IMR-90 (cell line): ENCODE measurements around the gene ZDHHC7. TPM values are rescaled to one million over a fixed set of nuclear protein-coding genes. Genes with fewer than 3 reads are reported as not detected.

Source experiments
- ATAC-seq: fragments of 200-7000 bp; cut with Tn5 transposase; 2 replicates; pipeline ENCODE4 v1.9.1; 2020; ENCODE audit warnings: low read depth, mild to moderate bottlenecking, moderate library complexity
- BruUV-seq: library from RNA; stranded (reverse); fragments of 400-500 nt; replicated peaks from 2 replicates; lab custom pipeline; 2021; lab: Mats Ljungman, UMichigan
- CTCF ChIA-PET: fragments of 300-600 bp; formaldehyde crosslinking; extraction: SDS; loops from one replicate; lab custom pipeline; 2021; ENCODE audit warnings: antibody characterized with exemption; lab: Yijun Ruan, JAX
- POLR2A ChIA-PET: fragments of 300-600 bp; sonication (Branson Sonifier 250); formaldehyde crosslinking; loops from one replicate; lab custom pipeline; 2022; ENCODE audit warnings: antibody characterized with exemption; ENCODE audit not compliant: unreplicated experiment; lab: Charles Lee
- DNase-seq: peaks from one replicate; pipeline ENCODE4 v3.0.0; 2013
- H2AFZ ChIP-seq: replicated peaks from 2 replicates; pipeline ENCODE3; 2013; ENCODE audit warnings: low read length, mild to moderate bottlenecking; ENCODE audit not compliant: poor library complexity
- H2AK5ac ChIP-seq: 2 replicates; pipeline ENCODE4 v1.6.1; 2013; ENCODE audit warnings: low read depth, low read length, inconsistent platforms
- H2AK9ac ChIP-seq: replicated peaks from 2 replicates; pipeline ENCODE3; 2013; ENCODE audit warnings: mild to moderate bottlenecking, low read depth, low read length, moderate library complexity; ENCODE audit not compliant: poor library complexity
- H2BK120ac ChIP-seq: 2 replicates; pipeline ENCODE4 v1.6.1; 2013; ENCODE audit warnings: low read depth, low read length, inconsistent platforms
- H2BK15ac ChIP-seq: 3 replicates; pipeline ENCODE4 v1.6.1; 2013; ENCODE audit warnings: low read depth, low read length, inconsistent platforms
- H2BK20ac ChIP-seq: 2 replicates; pipeline ENCODE4 v1.6.1; 2013; ENCODE audit warnings: low read depth, mild to moderate bottlenecking, inconsistent platforms, low read length, moderate library complexity
- H2BK5ac ChIP-seq: 2 replicates; pipeline ENCODE4 v1.6.1; 2013; ENCODE audit warnings: mild to moderate bottlenecking, low read depth, low read length, inconsistent platforms; ENCODE audit not compliant: poor library complexity, severe bottlenecking
- H3K14ac ChIP-seq: replicated peaks from 2 replicates; pipeline ENCODE4 v1.6.1; 2013; ENCODE audit warnings: low read depth, low read length, inconsistent platforms
- H3K18ac ChIP-seq: 2 replicates; pipeline ENCODE4 v1.6.1; 2013; ENCODE audit warnings: low read depth, low read length, control low read depth
- H3K23ac ChIP-seq: 2 replicates; pipeline ENCODE4 v1.6.1; 2013; ENCODE audit warnings: low read depth, low read length, inconsistent platforms
- H3K27ac ChIP-seq: 2 replicates; pipeline ENCODE4 v1.5.1; 2013; ENCODE audit warnings: mild to moderate bottlenecking, control low read depth, low read length; ENCODE audit not compliant: insufficient read depth
- H3K27me3 ChIP-seq: 2 replicates; pipeline ENCODE4 v1.6.1; 2013; ENCODE audit warnings: low read length; ENCODE audit not compliant: control insufficient read depth, insufficient read depth
- H3K36me3 ChIP-seq: 2 replicates; pipeline ENCODE4 v1.6.1; 2013; ENCODE audit warnings: low read length, mixed read lengths; ENCODE audit not compliant: control insufficient read depth, insufficient read depth
- H3K4ac ChIP-seq: 2 replicates; pipeline ENCODE4 v1.6.1; 2013; ENCODE audit warnings: low read depth, low read length, inconsistent platforms
- H3K4me1 ChIP-seq: 2 replicates; pipeline ENCODE4 v1.6.1; 2013; ENCODE audit warnings: low read length, mixed read lengths; ENCODE audit not compliant: control insufficient read depth, insufficient read depth
- H3K4me2 ChIP-seq: 2 replicates; pipeline ENCODE4 v1.6.1; 2013; ENCODE audit warnings: low read depth, mild to moderate bottlenecking, control low read depth, low read length, moderate library complexity
- H3K4me3 ChIP-seq: 2 replicates; pipeline ENCODE4 v1.5.1; 2013; ENCODE audit warnings: low read depth, mild to moderate bottlenecking, control low read depth, low read length, moderate library complexity; ENCODE audit not compliant: insufficient read depth
- H3K56ac ChIP-seq: 2 replicates; pipeline ENCODE4 v1.6.1; 2013; ENCODE audit warnings: low read length, inconsistent platforms; ENCODE audit not compliant: insufficient read depth; ENCODE audit errors: extremely low read depth
- H3K79me1 ChIP-seq, 2 experiments: 2 replicates each; pipeline ENCODE4 v1.6.1; 2013; ENCODE audit warnings: low read length in 2 of 2, inconsistent platforms in 1 of 2, low read depth in 1 of 2
- H3K9ac ChIP-seq: 2 replicates; pipeline ENCODE4 v1.6.1; 2013; ENCODE audit warnings: low read depth, low read length, control low read depth
- H3K9me1 ChIP-seq: 2 replicates; pipeline ENCODE4 v1.6.1; 2013; ENCODE audit warnings: low read length, inconsistent platforms; ENCODE audit not compliant: insufficient read depth
- H3K9me3 ChIP-seq: 2 replicates; pipeline ENCODE4 v1.6.1; 2013; ENCODE audit warnings: low read length; ENCODE audit not compliant: control insufficient read depth, insufficient read depth
- H4K20me1 ChIP-seq: 2 replicates; pipeline ENCODE4 v1.6.1; 2013; ENCODE audit warnings: low read length, inconsistent platforms; ENCODE audit not compliant: insufficient read depth
- H4K5ac ChIP-seq: 2 replicates; pipeline ENCODE4 v1.6.1; 2013; ENCODE audit warnings: mild to moderate bottlenecking, low read depth, low read length, control low read depth
- H4K8ac ChIP-seq, 2 experiments: 2 replicates each; pipeline ENCODE4 v1.6.1; 2013; ENCODE audit warnings: low read depth in 2 of 2, low read length in 2 of 2, control low read depth in 1 of 2, inconsistent platforms in 1 of 2
- H4K91ac ChIP-seq: 2 replicates; pipeline ENCODE4 v1.6.1; 2013; ENCODE audit warnings: low read depth, low read length, inconsistent platforms; ENCODE audit not compliant: insufficient read depth
- FOS ChIP-seq: fragments of 150-350 bp; IDR thresholded peaks from 2 replicates; pipeline ENCODE4 v1.6.1; 2016; ENCODE audit warnings: low read depth, low read length
- MAFK ChIP-seq: IDR thresholded peaks from 2 replicates; pipeline ENCODE4 v1.6.1; 2012; ENCODE audit warnings: low read depth, low read length, improper control_type of control experiment
- MAZ ChIP-seq: IDR thresholded peaks from 2 replicates; pipeline ENCODE4 v1.6.1; 2012; ENCODE audit warnings: low read depth, mild to moderate bottlenecking, low read length, improper control_type of control experiment, moderate library complexity, borderline replicate concordance
- NFE2L2 ChIP-seq: fragments of 150-350 bp; IDR thresholded peaks from 2 replicates; pipeline ENCODE4 v1.6.1; 2016; ENCODE audit warnings: low read depth, mild to moderate bottlenecking, low read length
- POLR2A ChIP-seq: IDR thresholded peaks from 2 replicates; pipeline ENCODE4 v1.6.1; 2012; ENCODE audit warnings: mild to moderate bottlenecking, low read depth, low read length
- RAD21 ChIP-seq: IDR thresholded peaks from 2 replicates; pipeline ENCODE4 v1.6.1; 2012; ENCODE audit warnings: low read length, improper control_type of control experiment
- RCOR1 ChIP-seq: IDR thresholded peaks from 2 replicates; pipeline ENCODE4 v1.6.1; 2012; ENCODE audit warnings: mild to moderate bottlenecking, low read length, improper control_type of control experiment; ENCODE audit not compliant: insufficient replicate concordance
- RFX5 ChIP-seq: IDR thresholded peaks from 2 replicates; pipeline ENCODE4 v1.8.0; 2012; ENCODE audit warnings: low read depth, mild to moderate bottlenecking, low read length, moderate library complexity
- USF2 ChIP-seq: fragments of 150-350 bp; IDR thresholded peaks from 2 replicates; pipeline ENCODE4 v1.6.1; 2017; ENCODE audit warnings: mild to moderate bottlenecking, antibody characterized with exemption, low read length, low read depth
- WGBS, 2 experiments: methylation state at CpG; one replicate each; pipeline versions ENCODE4 v1.1.5 to v1.1.7; 2013; ENCODE audit warnings: missing lambda C conversion rate in 2 of 2; ENCODE audit not compliant: insufficient read length in 1 of 2; ENCODE audit errors: extremely low coverage in 2 of 2; 5-methylcytosine and 5-hydroxymethylcytosine counted together
- dilution Hi-C: fragments of 300-500 bp; cut with HindIII; formaldehyde crosslinking; loops from one replicate; pipeline ENCODE4 v1.14.3; 2018; ENCODE audit warnings: low sequenced_read_pairs; ENCODE audit not compliant: unreplicated experiment
- in situ Hi-C: fragments of 300-500 bp; cut with MboI; formaldehyde crosslinking; loops from 3 replicates; pipeline ENCODE4 v1.14.3; 2019; ENCODE audit warnings: low sequenced_read_pairs, inconsistent platforms, mixed read lengths
- intact Hi-C: fragments of 100-400 bp; cut with micrococcal nuclease; formaldehyde crosslinking; loops from 2 replicates; pipeline ENCODE4 v1.10.0; 2022
- polyA plus RNA-seq, 3 experiments: library from polyadenylated mRNA; depleted of rRNA; stranded (reverse); fragments of >200 nt; gene quantifications; 2 replicates each; pipeline ENCODE4 v1.2.3, GENCODE V29; 2012; ENCODE audit warnings: low replicate concordance in 1 of 3
- total RNA-seq: library from RNA; depleted of rRNA; stranded (reverse); fragments of >200 nt; gene quantifications from 2 replicates; pipeline ENCODE4 v1.2.3, GENCODE V29; 2012

Gene ZDHHC7
- total and polyA plus RNA-seq, 2 of the 4 experiments (the other 2 are of a cell fraction): 80.1 to 97.1 TPM

- WGBS, 2 experiments: 79% methylated on average over 25 of the region's 34 CpGs; no CpG with 5 or more reads in 1 of the 2 experiments
- CTCF ChIA-PET: interaction anchor here (1.2 kb wide), 1 partner anchor 24 kb away, joined by 3 read pairs; no protein-coding TSS in a partner anchor
- no peak for TF ChIP-seq FOS
- no peak for TF ChIP-seq MAZ
- TF ChIP-seq POLR2A: no peak
- no peak for TF ChIP-seq RFX5
- TF ChIP-seq RCOR1: no peak
- no peak for TF ChIP-seq NFE2L2
- TF ChIP-seq USF2: no peak
- TF ChIP-seq RAD21: no peak
- no peak for TF ChIP-seq MAFK
Observed at GRCh38 chr16:84927621-84928591, 83.4 kb downstream of the ZDHHC7 start.

More at GRCh38 chr16:84927621-84928591, 83.4 kb downstream of the ZDHHC7 start:
- no peak for ATAC-seq
- no peak for DNase-seq
- H3K4me2 ChIP-seq: no peak overlapping the region
- no peak overlapping the region for H3K56ac ChIP-seq
- no peak overlapping the region for H3K18ac ChIP-seq
- H3K4ac ChIP-seq: no peak overlapping the region
- peaks cover 3% of the 10 kb centered on the region; the same call in 1 of the 2 replicates for H3K9me1 ChIP-seq
- H3K4me1 ChIP-seq: peaks cover 2% of the 10 kb centered on the region; the same call in 1 of the 2 replicates
- no peaks in the 10 kb centered on the region for H3K9me3 ChIP-seq
- no peak overlapping the region for H3K9ac ChIP-seq
- H3K23ac ChIP-seq: no peak overlapping the region
- no peak overlapping the region for H2BK120ac ChIP-seq
- H3K36me3 ChIP-seq: no peaks in the 10 kb centered on the region
- no peak overlapping the region for H2BK5ac ChIP-seq
- H2AFZ ChIP-seq: no peak overlapping the region
- H4K8ac ChIP-seq: no peak overlapping the region
- in situ Hi-C loops (no loop called here), intact Hi-C loops (no loop called here), dilution Hi-C loops (no loop called here)
- no TSS peak for BruUV-seq
- no peaks in the 10 kb centered on the region for H3K27me3 ChIP-seq
- no peak overlapping the region for H3K4me3 ChIP-seq
- H3K79me1 ChIP-seq: no peaks in the 10 kb centered on the region
- H2AK5ac ChIP-seq: no peak overlapping the region
- peak overlapping the region; percentile 37 for H2AK9ac ChIP-seq
- no peak overlapping the region for H4K91ac ChIP-seq
- no peak overlapping the region for H2BK15ac ChIP-seq
- H4K20me1 ChIP-seq: no peaks in the 10 kb centered on the region
- POLR2A ChIA-PET: no interaction called here
- no peak overlapping the region for H3K27ac ChIP-seq
- H4K5ac ChIP-seq: no peak overlapping the region
- H3K14ac ChIP-seq: no peak overlapping the region
- H2BK20ac ChIP-seq: no peak overlapping the region
